Chondrocyte (in vitro differentiated cells): ENCODE data around the gene ZNF117. TPM values are rescaled to one million over a fixed set of nuclear protein-coding genes. Genes with fewer than 3 reads are reported as not detected.
"Not testable (repeated sequence)": the region's sequence is repeated elsewhere in the genome, so short reads cannot be mapped to it uniquely, and the experiment has no call there.

ENCODE experiments used
- DNase-seq: peaks from one replicate; pipeline ENCODE4 v3.0.0; 2021; ENCODE audit warnings: mixed read lengths, low spot score
- H3K27ac Mint-ChIP-seq: one replicate; pipeline ENCODE4 v1.8.0; 2021; ENCODE audit warnings: mild to moderate bottlenecking, moderate library complexity, mixed read lengths; ENCODE audit not compliant: unreplicated experiment
- H3K27me3 Mint-ChIP-seq: 2 replicates; pipeline ENCODE4 v1.8.0; 2021; ENCODE audit warnings: low read depth, mixed read lengths
- H3K36me3 Mint-ChIP-seq: 2 replicates; pipeline ENCODE4 v1.8.0; 2021; ENCODE audit warnings: low read depth, mixed read lengths
- H3K4me1 Mint-ChIP-seq: 2 replicates; pipeline ENCODE4 v1.8.0; 2021; ENCODE audit warnings: low read depth, mild to moderate bottlenecking, mixed read lengths
- H3K4me3 Mint-ChIP-seq: one replicate; pipeline ENCODE4 v1.8.0; 2021; ENCODE audit warnings: mild to moderate bottlenecking, moderate library complexity, mixed read lengths; ENCODE audit not compliant: unreplicated experiment
- H3K9me3 Mint-ChIP-seq: 2 replicates; pipeline ENCODE4 v1.8.0; 2021; ENCODE audit warnings: low read depth, mixed read lengths
- total RNA-seq: library from RNA; stranded (reverse); gene quantifications from 3 replicates; pipeline ENCODE4 v1.2.1, GENCODE V29; 2021
- TF ChIP-seq, protein P1 (sequence below): fragments of 200-600 bp; sonication (generic); IDR thresholded peaks from 2 replicates; pipeline ENCODE4 v1.5.0; 2021; ENCODE audit warnings: antibody characterized with exemption, mild to moderate bottlenecking, moderate library complexity

Gene ZNF117
- total RNA-seq, 1 donor from 2014 or later, result 6.9 TPM

- TF ChIP-seq, protein P1, sequence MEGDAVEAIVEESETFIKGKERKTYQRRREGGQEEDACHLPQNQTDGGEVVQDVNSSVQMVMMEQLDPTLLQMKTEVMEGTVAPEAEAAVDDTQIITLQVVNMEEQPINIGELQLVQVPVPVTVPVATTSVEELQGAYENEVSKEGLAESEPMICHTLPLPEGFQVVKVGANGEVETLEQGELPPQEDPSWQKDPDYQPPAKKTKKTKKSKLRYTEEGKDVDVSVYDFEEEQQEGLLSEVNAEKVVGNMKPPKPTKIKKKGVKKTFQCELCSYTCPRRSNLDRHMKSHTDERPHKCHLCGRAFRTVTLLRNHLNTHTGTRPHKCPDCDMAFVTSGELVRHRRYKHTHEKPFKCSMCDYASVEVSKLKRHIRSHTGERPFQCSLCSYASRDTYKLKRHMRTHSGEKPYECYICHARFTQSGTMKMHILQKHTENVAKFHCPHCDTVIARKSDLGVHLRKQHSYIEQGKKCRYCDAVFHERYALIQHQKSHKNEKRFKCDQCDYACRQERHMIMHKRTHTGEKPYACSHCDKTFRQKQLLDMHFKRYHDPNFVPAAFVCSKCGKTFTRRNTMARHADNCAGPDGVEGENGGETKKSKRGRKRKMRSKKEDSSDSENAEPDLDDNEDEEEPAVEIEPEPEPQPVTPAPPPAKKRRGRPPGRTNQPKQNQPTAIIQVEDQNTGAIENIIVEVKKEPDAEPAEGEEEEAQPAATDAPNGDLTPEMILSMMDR, result no peak
- H3K36me3 Mint-ChIP-seq, result no peaks in the 10 kb centered on the region
- DNase-seq, result no peak
- no peaks in the 10 kb centered on the region for H3K9me3 Mint-ChIP-seq
- no peak overlapping the region for H3K4me3 Mint-ChIP-seq
- peaks cover 3% of the 10 kb centered on the region for H3K4me1 Mint-ChIP-seq
- H3K27me3 Mint-ChIP-seq, result peaks cover 30% of the 10 kb centered on the region
- no peak overlapping the region for H3K27ac Mint-ChIP-seq
Measured at GRCh38 chr7:64945503-64946175, 45.2 kb downstream of the ZNF117 start.

DNA sequence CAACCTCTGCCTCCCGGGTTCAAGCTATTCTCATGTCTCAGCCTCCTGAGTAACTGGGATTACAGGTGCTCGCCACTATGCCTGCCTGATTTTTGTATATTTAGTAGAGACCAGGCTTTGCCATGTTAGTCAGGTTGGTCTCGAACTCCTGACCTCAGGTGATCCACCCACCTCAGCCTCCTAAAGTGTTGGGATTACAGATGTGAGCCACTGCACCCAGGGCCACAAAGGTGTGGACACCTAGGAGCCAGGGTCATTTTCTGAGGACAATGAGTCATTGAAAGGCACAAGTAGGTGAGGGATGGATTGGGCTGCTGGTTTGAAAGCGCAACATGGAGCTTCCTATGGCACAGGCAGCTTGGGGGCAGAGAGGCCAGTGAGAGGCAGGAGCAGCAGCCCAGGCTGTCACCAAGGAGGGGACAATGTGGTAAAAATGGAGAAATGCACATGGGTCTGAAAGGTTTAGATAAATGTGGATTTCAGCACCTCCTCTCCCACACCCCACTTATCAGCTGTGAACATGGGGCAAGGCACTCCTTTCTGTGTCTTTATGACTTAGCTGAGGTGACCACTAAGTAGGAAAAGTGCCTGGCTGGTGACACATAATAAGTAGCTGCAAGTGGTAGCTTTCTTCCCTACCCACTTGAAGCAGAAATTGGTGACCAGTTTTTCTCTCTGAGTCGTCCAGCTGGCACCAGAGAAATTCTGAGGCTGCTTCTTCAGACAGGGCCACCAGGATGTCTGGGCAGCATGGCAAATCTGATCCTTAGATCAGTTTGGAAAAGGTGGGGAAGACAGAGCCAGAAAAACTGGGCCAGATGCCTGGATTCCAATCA is 46.0 kb downstream of the ZNF117 start:
- H3K36me3 Mint-ChIP-seq, H3K4me3 Mint-ChIP-seq, H3K27ac Mint-ChIP-seq, H3K9me3 Mint-ChIP-seq, DNase-seq, H3K4me1 Mint-ChIP-seq: not testable (repeated sequence)
- H3K27me3 Mint-ChIP-seq, result peaks cover 27% of the 10 kb centered on the region

DNA sequence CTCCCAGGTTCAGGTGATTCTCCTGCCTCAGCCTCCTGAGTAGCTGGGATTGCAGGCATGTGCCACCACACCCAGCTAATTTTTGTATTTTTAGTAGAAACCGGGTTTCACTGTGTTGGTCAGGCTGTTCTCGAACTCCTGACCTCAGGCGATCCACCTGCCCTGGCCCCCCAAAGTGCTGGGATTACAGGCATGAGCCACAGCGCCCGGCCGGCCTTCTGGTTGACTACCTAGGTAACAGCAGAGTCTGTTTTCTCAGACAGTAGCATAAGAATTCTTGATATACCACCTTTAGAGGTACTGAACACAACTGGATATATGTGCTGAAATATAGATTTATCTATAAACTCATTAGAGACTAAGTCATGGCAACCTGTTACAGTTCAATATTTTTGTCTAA is 50.8 kb downstream of the ZNF117 start:
- not testable (repeated sequence) for H3K36me3 Mint-ChIP-seq, H3K4me3 Mint-ChIP-seq, H3K4me1 Mint-ChIP-seq, DNase-seq, H3K27ac Mint-ChIP-seq, H3K9me3 Mint-ChIP-seq, H3K27me3 Mint-ChIP-seq

GRCh38 chr7:64938540-64938939 is 52.3 kb downstream of the ZNF117 start:
- Mint-ChIP-seq H3K36me3 (no peaks in the 10 kb centered on the region), H3K27ac (no peak overlapping the region), H3K9me3 (peaks cover 3% of the 10 kb centered on the region), H3K4me3 (no peak overlapping the region), H3K27me3 (no peaks in the 10 kb centered on the region), H3K4me1 (no peaks in the 10 kb centered on the region)
- TF ChIP-seq, protein P1, result no peak
- no peak for DNase-seq

DNA sequence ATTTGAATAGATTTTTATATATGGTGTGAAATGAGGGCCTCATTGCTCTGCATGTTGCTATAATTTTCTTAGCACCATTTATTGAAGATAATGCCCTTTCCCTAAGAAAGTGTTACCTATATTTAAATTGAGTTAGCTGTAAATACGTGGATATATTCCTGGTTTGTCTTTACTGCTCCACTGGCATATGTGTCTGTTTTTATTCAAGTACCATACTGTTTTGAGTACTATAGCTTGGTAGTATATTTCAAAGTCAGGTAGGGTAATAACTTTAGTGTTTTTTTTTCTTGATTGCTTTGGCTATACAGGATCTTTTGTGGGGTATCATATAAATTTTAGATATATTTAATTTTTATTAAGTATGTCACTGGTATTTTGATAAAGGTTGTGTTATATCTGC is 56.4 kb downstream of the ZNF117 start:
- Mint-ChIP-seq H3K4me3 (no peak overlapping the region), H3K27me3 (no peaks in the 10 kb centered on the region), H3K9me3 (peaks cover 9% of the 10 kb centered on the region), H3K27ac (no peak overlapping the region), H3K36me3 (peaks cover 6% of the 10 kb centered on the region), H3K4me1 (no peaks in the 10 kb centered on the region)
- TF ChIP-seq, protein P1, result no peak
- DNase-seq, result no peak

- H3K27me3 Mint-ChIP-seq, H3K4me1 Mint-ChIP-seq, H3K4me3 Mint-ChIP-seq, DNase-seq, H3K27ac Mint-ChIP-seq: not testable (repeated sequence)
- Mint-ChIP-seq H3K9me3 (peaks cover 46% of the 10 kb centered on the region), H3K36me3 (peaks cover 50% of the 10 kb centered on the region)
Measured at GRCh38 chr7:64928252-64929187, 62.3 kb downstream of the ZNF117 start.

Other genes starting within 250 kb of the ZNF117 start
- gene ZNF138, start 196.6 kb downstream of the ZNF117 start, total RNA-seq, result 2.4 to 6.9 TPM (median 4.3 TPM) in 3 replicates
- gene ZNF273, start 87.8 kb downstream of the ZNF117 start, total RNA-seq, result 1.5 to 3.4 TPM (median 1.7 TPM) in 3 replicates
- 10.1 to 20.2 TPM (median 10.8 TPM) in 3 replicates for gene ERV3-1, start 15.7 kb upstream of the ZNF117 start, total RNA-seq